Inflammatory macrophage (primary cell): ENCODE data around the gene KCNH5.

Experiments used
- DNase-seq, 2 donors: peaks; one replicate each; pipeline ENCODE4 v3.0.0-alpha.2; 2020 to 2022

The KCNH5 gene

GRCh38 chr14:63006531-63006930 is 38.7 kb downstream of the KCNH5 start:
- DNase-seq = no peak

- no peak for DNase-seq
Measured at GRCh38 chr14:62994096-62994495, 51.2 kb downstream of the KCNH5 start.

- no peak for DNase-seq
Measured at GRCh38 chr14:62988967-62989366, 56.3 kb downstream of the KCNH5 start.

- no peak for DNase-seq
Measured at GRCh38 chr14:62983821-62984220, 61.4 kb downstream of the KCNH5 start.

- DNase-seq = no peak
Measured at GRCh38 chr14:62980693-62981092, 64.6 kb downstream of the KCNH5 start.

DNA sequence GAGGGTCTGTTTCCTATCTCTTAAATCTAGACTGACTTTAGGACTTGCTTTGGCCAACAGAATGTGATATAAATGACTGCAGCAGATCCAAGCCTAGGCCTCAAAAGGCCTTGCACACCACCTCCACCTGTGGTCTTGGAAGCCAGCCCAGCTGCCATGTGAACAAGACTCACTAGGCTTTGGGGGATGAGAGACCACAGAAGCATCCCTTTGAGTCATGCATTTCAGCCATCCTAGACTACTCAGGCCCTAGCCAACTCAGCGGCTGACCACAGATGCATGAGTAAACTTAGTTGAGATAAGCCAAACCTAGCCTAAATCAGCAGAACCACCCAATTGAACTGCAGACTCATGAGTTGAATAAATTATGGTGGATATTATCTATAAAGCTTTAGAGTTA is 87.7 kb downstream of the KCNH5 start:
- DNase-seq = no peak

DNA sequence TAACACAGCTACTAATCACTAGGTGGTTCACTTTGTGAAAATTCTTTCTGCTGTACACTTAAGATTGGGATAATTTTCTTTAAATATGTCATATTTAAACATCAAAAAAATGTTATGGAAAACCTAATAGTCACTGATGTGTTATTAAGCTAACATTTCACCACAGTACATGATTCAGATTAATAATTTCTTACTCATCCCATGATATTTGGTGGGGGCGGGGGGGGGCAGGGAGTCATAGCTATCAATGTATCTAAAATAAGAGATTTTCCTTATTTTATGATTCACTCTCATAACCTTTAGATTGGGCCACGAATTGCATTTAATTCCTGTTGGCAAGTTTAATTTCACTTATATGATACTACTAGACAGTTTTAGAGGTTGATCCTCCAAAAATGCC is 88.8 kb downstream of the KCNH5 start:
- DNase-seq = no peak

- DNase-seq = no peak
Measured at GRCh38 chr14:62954165-62954564, 91.1 kb downstream of the KCNH5 start.

DNA sequence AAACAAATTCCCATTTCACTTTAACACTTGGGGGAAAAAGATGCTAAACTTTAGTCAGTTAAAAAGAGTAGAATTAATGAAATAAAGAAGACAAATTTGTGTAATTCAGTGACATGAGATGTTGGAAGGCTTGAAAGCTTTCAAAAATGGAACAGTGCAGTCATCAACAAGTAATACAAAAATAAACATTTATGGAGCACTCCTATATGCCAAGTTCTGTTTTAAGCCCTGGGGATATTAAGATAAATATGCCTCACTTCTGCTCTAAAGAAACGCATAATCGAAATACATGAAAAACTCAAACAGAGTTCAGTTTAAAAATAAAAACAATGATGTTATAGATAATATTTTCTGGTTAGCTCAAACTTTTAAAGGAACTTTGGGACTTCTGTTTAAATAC is 93.0 kb downstream of the KCNH5 start:
- DNase-seq = no peak

GRCh38 chr14:62947301-62947700 is 98.0 kb downstream of the KCNH5 start:
- DNase-seq = no peak

DNA sequence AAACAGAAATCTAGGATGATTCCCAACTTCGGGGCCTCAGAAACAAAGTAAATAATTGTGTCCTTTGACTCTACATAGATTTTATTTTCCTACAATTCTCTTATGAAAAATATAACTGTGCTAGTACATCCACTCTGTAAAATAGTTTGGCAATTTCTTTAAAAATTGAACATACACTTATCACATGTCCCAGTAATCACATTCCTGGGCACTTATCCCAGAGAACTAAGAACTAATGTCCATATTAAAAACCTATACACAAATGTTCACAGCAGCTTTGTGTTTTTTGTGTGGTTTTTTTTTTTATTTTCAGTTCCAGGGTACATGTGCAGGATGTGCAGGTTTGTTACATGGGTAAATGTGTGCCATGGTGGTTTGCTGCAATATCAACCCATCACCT is 99.0 kb downstream of the KCNH5 start:
- DNase-seq = no peak

- DNase-seq = no peak
Measured at GRCh38 chr14:62943202-62943601, 102.1 kb downstream of the KCNH5 start.

DNA sequence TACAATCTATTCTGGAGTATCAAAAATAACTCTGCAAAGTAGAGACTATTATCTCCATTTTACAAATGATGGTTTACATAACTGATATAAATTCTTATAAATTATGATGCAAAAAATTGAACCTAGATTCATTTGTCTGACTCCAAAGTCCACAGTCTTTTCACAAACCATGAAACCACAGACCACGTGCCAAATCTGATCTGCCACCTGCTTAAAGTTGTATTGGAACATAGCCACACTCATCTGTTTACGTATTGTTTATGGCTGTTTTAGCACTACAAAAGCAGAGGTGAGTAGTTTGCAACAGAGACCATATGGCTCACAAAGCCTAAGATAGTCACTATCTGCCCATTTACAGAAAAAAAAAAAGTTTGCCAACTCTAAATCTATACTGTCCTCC is 105.3 kb downstream of the KCNH5 start:
- DNase-seq = no peak

DNA sequence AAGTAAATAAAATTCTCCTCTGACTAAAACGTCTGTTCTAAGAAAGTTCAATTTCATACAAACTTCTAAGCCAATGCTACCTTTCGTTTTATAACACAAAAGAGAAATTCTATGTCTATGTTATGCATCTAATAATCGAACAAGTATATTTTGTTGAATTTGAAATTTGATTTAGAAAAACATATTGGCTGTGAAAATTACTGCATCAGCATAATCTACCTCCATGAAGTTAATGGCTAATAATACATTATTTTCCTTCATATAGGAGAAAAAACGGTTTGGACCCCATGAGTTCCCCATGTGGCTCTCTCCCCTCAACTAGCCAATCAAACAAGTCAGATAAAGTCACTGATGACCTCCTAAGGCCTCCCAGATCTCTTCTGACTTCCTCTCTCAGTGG is 106.5 kb downstream of the KCNH5 start:
- DNase-seq = no peak

- no peak for DNase-seq
Measured at GRCh38 chr14:62934439-62934838, 110.8 kb downstream of the KCNH5 start.

DNA sequence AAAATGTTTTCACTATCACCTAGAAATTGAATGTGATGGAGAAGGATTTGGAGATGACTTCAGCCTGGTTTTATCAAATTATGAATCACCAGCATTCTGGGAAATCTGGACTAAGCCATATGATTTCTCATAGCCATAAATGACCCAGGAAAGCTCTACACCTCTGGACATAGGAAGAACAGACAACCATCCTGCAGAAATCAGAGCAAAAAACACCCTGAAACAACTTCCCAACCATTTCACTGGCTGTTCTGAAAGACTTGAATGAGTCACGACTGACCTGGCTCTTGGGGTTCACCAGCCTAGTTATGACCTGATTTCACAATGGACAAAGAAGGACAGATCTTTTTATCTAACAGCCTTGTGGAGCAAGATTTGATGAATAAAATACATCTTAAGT is 123.8 kb downstream of the KCNH5 start:
- no peak for DNase-seq

GRCh38 chr14:62916551-62916950 is 128.7 kb downstream of the KCNH5 start:
- DNase-seq = no peak

GRCh38 chr14:62914873-62915272 is 130.4 kb downstream of the KCNH5 start:
- DNase-seq = no peak

DNA sequence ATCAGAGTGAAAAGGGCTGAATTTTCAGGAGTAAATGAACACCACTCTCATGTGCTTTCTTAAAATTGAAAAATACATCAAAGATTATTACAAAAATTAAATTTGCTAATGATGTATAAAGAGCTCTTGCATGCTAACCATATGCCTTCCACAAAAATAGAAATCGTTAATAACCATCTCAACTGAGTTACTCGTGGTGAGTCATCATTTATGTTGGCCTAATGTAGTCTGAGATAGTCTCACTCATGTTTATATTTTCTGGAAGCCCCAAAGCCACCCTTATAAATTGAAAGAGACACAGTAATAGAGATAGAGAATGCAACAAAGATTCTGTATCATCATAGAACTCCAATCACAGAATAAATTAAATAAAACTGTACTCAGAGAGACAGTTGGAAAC is 131.2 kb downstream of the KCNH5 start:
- no peak for DNase-seq

DNA sequence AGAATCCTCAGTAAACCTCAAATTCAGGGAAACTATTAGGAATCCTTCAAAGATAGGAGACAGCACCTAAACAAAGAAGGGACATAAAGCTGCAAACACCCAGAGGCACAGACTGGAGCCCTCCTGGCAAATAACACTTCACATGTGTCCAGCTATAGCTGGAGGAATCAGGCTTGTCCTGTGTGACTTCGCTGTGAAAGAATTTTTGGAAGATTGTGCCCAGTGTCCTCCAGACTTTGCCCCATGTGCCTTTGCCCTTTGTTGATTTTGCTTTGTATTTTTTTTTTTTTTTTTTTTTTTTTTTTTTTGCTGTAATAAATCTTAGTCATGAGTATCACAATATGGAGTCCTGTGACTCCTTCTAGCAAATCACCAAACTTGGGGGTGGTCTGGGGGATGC is 136.8 kb downstream of the KCNH5 start:
- DNase-seq = no peak

DNA sequence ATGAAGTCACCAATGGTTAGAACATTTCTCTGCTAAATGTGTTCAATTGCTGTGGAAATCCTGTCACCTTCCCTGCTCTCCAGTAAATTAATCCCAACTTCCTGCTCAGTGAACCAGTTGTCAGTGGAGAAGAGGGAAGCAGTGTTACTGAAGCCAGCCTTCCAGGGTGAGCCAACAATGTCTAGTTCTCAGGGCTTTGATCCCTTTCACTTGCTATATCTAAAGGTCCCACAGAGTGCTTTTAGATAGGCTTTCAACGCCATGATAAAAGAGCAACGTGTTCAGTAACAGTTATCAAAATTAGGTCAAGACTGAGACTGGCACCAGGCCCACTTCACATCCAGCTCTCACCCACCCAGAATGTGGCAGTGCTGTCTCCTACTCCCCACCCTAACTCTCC is 139.7 kb downstream of the KCNH5 start:
- DNase-seq = no peak

GRCh38 chr14:62897771-62898170 is 147.5 kb downstream of the KCNH5 start:
- DNase-seq = no peak

DNA sequence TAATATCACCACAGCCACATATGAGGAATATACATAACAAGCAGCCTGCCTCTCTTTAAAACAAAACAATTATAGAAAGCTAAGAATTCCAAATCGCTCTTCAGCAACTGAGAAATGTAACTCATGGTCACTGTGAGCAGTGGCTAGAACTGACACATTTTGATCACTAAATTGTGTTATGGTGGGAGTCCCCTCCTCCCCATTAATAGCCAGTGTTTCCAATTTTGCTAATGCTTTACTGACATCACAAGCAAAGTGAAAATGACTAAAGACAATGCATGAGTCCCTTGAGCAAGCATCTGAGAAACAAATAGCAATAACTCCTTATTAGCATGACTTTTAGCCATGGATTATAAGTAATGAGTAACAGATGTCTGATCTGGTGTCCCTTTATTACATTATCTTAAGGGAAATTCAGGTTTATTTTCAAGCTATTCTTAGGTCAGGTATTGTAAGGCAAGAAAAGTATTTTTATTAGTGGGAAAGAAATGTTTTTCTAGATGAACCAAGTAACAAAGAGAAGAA is 148.3 kb downstream of the KCNH5 start:
- no peak for DNase-seq

DNA sequence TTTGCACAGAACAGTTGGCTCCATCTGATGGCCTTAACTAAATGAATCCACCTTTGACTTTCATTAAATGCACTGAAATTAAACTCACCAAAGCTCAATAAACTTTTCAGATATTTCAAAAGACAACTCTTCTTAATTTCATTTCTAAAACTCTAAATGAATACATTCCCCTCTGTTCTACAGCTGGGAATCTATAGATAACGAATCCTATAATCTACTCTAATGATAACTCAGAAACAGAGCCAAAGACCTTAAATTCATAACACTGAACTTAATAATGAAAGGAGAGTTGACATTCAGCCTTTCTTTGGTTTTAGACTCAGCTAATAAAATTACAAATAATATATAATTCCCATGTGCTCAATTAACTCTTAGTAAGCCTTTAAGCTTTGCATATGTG is 150.5 kb downstream of the KCNH5 start:
- DNase-seq = no peak

- no peak for DNase-seq
Measured at GRCh38 chr14:62889364-62889763, 155.9 kb downstream of the KCNH5 start.

DNA sequence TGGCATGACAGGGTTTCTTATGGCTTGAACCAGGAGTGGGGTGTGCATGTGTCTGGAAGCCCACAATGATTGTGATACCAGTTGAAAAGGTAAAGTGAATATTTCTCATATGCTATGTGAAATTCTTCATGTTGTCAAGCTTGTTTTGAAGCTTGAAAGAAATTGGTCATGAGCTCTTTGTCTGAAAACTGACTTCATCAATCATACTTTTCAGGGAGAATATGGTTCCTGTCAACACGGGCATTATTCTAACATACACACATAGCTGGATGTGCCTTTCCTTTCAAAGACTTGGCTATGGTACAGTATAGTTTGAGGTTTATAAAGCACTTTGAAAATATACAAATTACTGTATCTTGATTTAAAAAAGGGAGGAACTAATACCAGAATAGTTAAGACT is 158.8 kb downstream of the KCNH5 start:
- DNase-seq = no peak
